Heart right ventricle (tissue), 16 donors: ENCODE measurements around the gene RSBN1L. TPM values are rescaled to one million over a fixed set of nuclear protein-coding genes. Genes with fewer than 3 reads are reported as not detected.
A peak's percentile ranks its signal among the peaks of the same experiment; 100 is the strongest.

ENCODE experiments used
- ATAC-seq, 8 donors: fragments of 200-7000 bp; cut with Tn5 transposase; one replicate each; pipeline ENCODE4 v1.9.1; 2020; ENCODE audit warnings: mild to moderate bottlenecking in 8 of 8, moderate library complexity in 8 of 8, moderate number of reproducible peaks in 1 of 8
- DNase-seq, 2 donors: peaks; one replicate each; pipeline ENCODE4 v3.0.0-alpha.2; 2020
- H3K27ac ChIP-seq, 10 donors: fragments of 200-600 bp; sonication (generic) in 2 of 10; one replicate each; pipeline versions ENCODE4 v1.5.0 to v1.8.0; 2020 to 2022; ENCODE audit warnings: mild to moderate bottlenecking in 3 of 10
- H3K27me3 ChIP-seq, 7 donors: fragments of 200-600 bp; one replicate each; pipeline ENCODE4 v1.8.0; 2021 to 2022; ENCODE audit warnings: mild to moderate bottlenecking in 2 of 7
- H3K36me3 ChIP-seq, 9 donors: fragments of 200-600 bp; sonication (generic) in 1 of 9; one replicate each; pipeline versions ENCODE4 v1.5.0 to v1.8.0; 2020 to 2022; ENCODE audit warnings: mild to moderate bottlenecking in 2 of 9
- H3K4me1 ChIP-seq, 9 donors: fragments of 200-600 bp; sonication (generic) in 1 of 9; one replicate each; pipeline versions ENCODE4 v1.5.0 to v1.8.0; 2020 to 2022; ENCODE audit warnings: mild to moderate bottlenecking in 4 of 9
- H3K4me3 ChIP-seq, 10 donors: fragments of 200-600 bp; sonication (generic) in 2 of 10; one replicate each; pipeline versions ENCODE4 v1.5.0 to v1.8.0; 2020 to 2022; ENCODE audit warnings: mild to moderate bottlenecking in 7 of 10, moderate library complexity in 2 of 10
- H3K9me3 ChIP-seq, 11 donors: fragments of 200-600 bp in 10 of 11; sonication (generic) in 2 of 11; one replicate each; pipeline versions ENCODE4 v1.5.0 to v1.8.0; 2013 to 2022; ENCODE audit warnings: mild to moderate bottlenecking in 2 of 11, control low read depth in 1 of 11, moderate library complexity in 1 of 11
- CTCF ChIP-seq, 9 donors: fragments of 200-600 bp; sonication (generic) in 2 of 9; IDR thresholded peaks; one replicate each; pipeline versions ENCODE4 v1.5.0 to v1.8.0; 2021 to 2022; ENCODE audit warnings: antibody characterized with exemption in 9 of 9, mild to moderate bottlenecking in 5 of 9, moderate library complexity in 1 of 9
- WGBS, 2 donors: extraction: QIAGEN DNeasy Blood & Tissue Kit; methylation state at CpG; one replicate each; pipeline ENCODE4 v1.1.7; 2013; ENCODE audit warnings: inconsistent platforms in 1 of 2; 5-methylcytosine and 5-hydroxymethylcytosine counted together
- intact Hi-C, 10 donors: fragments of 100-400 bp; cut with DNase I; formaldehyde crosslinking; loops; one replicate each; pipeline versions ENCODE4 v1.11.1 to v1.14.2; 2022
- long read RNA-seq, 3 donors: library from polyadenylated mRNA; unstranded; transcript quantifications; one replicate each; pipeline ENCODE4 v2.0.0, GENCODE V29; 2020 to 2021
- polyA plus RNA-seq, 2 donors: library from polyadenylated mRNA; stranded (reverse); fragments of 200-250 nt; gene quantifications; one replicate each; pipeline ENCODE4 v1.2.3, GENCODE V29; 2013
- total RNA-seq, 10 donors: library from RNA; stranded (reverse); fragmentation: NEBNext Ultra II Directional in 3 of 10; extraction: Animal tissue kit (Norgen Biotek cat#: 25700) in 3 of 10; gene quantifications; one replicate each; pipeline versions ENCODE4 v1.2.1 to v1.2.4, GENCODE V29; 2021 to 2023
- donor health status: Arrhythmogenic right ventricular cardiomyopathy.
- donor health status: ischemic (EF 13 %, LVEDD 7.1; RV severe dilation, severe dysfunction).
- donor health status: healthy with polysubstance abuse.
- donor health status: DM: no; HTN: yes; CAD: no.
- donor health status: DM: no; HTN: no; CAD: no.
- donor health status: ischemic (EF 25% LVEDD 6.9; RV normal size, moderate dysfunction).
- donor health status: ischemic (EF 25% LVEDD 5.7; RV mildly dilated, moderate dysfunction).
- donor health status: healthy.
- donor health status: DM: yes; HTN: yes; CAD: no.
- donor health status: Ischemic cardiomyopathy.
- donor health status: ischemic (EF 35%, LVEDD 5.7; RV mildly dilated, moderate dysfunction).
- donor health status: nonischemic (EF 11% LVEDD 7.7; RV severe dilation, severe dysfunction).
- donor health status: DM: yes; HTN: yes; CAD: no.
- donor health status: PGD.
- donor health status: ischemic (EF 29% LVEDD 5.4; RV normal size, mild dysfunction).
- donor health status: nonischemic (EF 23%, LVEDD 6.1; RV moderate dilation, normal function).

Gene RSBN1L
- total RNA-seq, result 10 to 100 TPM in 4 of 10 donors, 1 to 10 TPM in 6; 7.7 to 11.8 (median 10.0) TPM
- 1 to 10 TPM; 3.3 to 9.2 TPM for polyA plus RNA-seq
- long read RNA-seq, donor 1, full-length matches to known transcripts, result 2 of 10 reads
- long read RNA-seq, donor 1, partial matches to known transcripts, result 8 of 10 reads
- long read RNA-seq, donor 1, other reads (novel, unspliced or antisense), result 0 of 10 reads
- long read RNA-seq, donor 2, full-length matches to known transcripts, result 9 of 15 reads
- long read RNA-seq, donor 2, partial matches to known transcripts, result 6 of 15 reads
- long read RNA-seq, donor 2, other reads (novel, unspliced or antisense), result 0 of 15 reads
- long read RNA-seq, donor 3, full-length matches to known transcripts, result 2 of 6 reads
- long read RNA-seq, donor 3, partial matches to known transcripts, result 2 of 6 reads
- long read RNA-seq, donor 3, other reads (novel, unspliced or antisense), result 2 of 6 reads

GRCh38 chr7:77696057-77696642, at the start of gene RSBN1L:
Gene RSBN1L, plus strand, starts transcription at chr7:77696459. Its CDS starts 11 bp downstream, at chr7:77696470.
- peak within 1 kb of the TSS; percentile 77 to 100 (median 97) for H3K4me3 ChIP-seq
- intact Hi-C loops, result loop anchor here in 2 of 10 donors (5.0 kb wide), 2 partner anchors 41 to 159 kb away; partner anchors contain the start of gene PTPN12 (in 1 of the 2)
- peak; percentile 12 to 64 (median 43) for TF ChIP-seq CTCF (IDR thresholded peaks at IDR 0.05)
- no peaks in the 10 kb centered on the region for H3K27me3 ChIP-seq
- H3K36me3 ChIP-seq, result peaks cover 0 to 10% (median 0%) of the 10 kb centered on the region in 9 donors
- ATAC-seq (peak; percentile 98 to 100 (median 99)), DNase-seq (peak; percentile 98 to 99)
- no peaks in the 10 kb centered on the region for H3K9me3 ChIP-seq
- H3K4me1 ChIP-seq, result peaks cover 0 to 61% (median 51%) of the 10 kb centered on the region in 9 donors
- H3K27ac ChIP-seq, result peak within 1 kb of the TSS; percentile 90 to 99 (median 96)
- 0 to 1% methylated on average over 53 of the region's 53 CpGs for WGBS, 2 donors

GRCh38 chr7:77648742-77649338, 47.4 kb upstream of the RSBN1L start:
- Histone ChIP-seq H3K27ac (no peak overlapping the region), H3K4me1 (peaks cover 0 to 6% (median 0%) of the 10 kb centered on the region in 9 donors), H3K4me3 (no peak overlapping the region), H3K36me3 (peaks cover 0 to 75% (median 11%) of the 10 kb centered on the region in 9 donors), H3K9me3 (no peaks in the 10 kb centered on the region), H3K27me3 (no peaks in the 10 kb centered on the region)
- 97% methylated on average over 6 of the region's 6 CpGs for WGBS, 2 donors
- TF ChIP-seq CTCF (IDR thresholded peaks at IDR 0.05), result no peak
- intact Hi-C loops, result loop anchor here in 1 of 10 donors (10.0 kb wide), 1 partner anchor 204 kb away; no protein-coding TSS in a partner anchor
- no peak for DNase-seq
- ATAC-seq, result no peak

- no peak overlapping the region for H3K27ac ChIP-seq
- peaks cover 0 to 72% (median 7%) of the 10 kb centered on the region in 9 donors for H3K36me3 ChIP-seq
- DNase-seq, result no peak
- H3K4me3 ChIP-seq, result no peak overlapping the region
- TF ChIP-seq CTCF (IDR thresholded peaks at IDR 0.05), result no peak
- no peaks in the 10 kb centered on the region for H3K27me3 ChIP-seq
- ATAC-seq, result no peak
- intact Hi-C loops, result loop anchor here in 3 of 10 donors (2.0 to 10.0 kb wide), 4 partner anchors 109 to 285 kb away; no protein-coding TSS in a partner anchor
- 60 to 62% methylated on average over 4 of the region's 4 CpGs for WGBS, 2 donors
- H3K4me1 ChIP-seq, result peaks cover 0 to 6% (median 0%) of the 10 kb centered on the region in 9 donors
- H3K9me3 ChIP-seq, result no peaks in the 10 kb centered on the region
Observed at GRCh38 chr7:77649716-77650349, 46.4 kb upstream of the RSBN1L start.
